Activated CD8-positive, alpha-beta T cell treated with anti-CD3 and anti-CD28 coated beads for 36 hours (primary cell): ENCODE measurements around the gene LETMD1. TPM values are rescaled to one million over a fixed set of nuclear protein-coding genes. Genes with fewer than 3 reads are reported as not detected.

Source experiments
- ATAC-seq: fragments of 200-7000 bp; cut with Tn5 transposase; one replicate; pipeline ENCODE4 v1.10.0; 2021; ENCODE audit warnings: mild to moderate bottlenecking, moderate library complexity
- CTCF ChIA-PET: fragments of 350-600 bp; sonication (Branson Sonifier 250); formaldehyde crosslinking; loops from one replicate; lab custom pipeline; 2021; ENCODE audit warnings: antibody characterized with exemption; lab: Charles Lee
- POLR2A ChIA-PET: fragments of 350-600 bp; sonication (Branson Sonifier 250); formaldehyde crosslinking; loops from one replicate; lab custom pipeline; 2021; ENCODE audit warnings: antibody characterized with exemption; lab: Charles Lee
- DNase-seq: peaks from one replicate; pipeline ENCODE4 v3.0.0-alpha.2; 2020
- H3K27ac Mint-ChIP-seq: one replicate; pipeline ENCODE4 v1.8.0; 2021; ENCODE audit warnings: mild to moderate bottlenecking, mixed read lengths
- H3K27me3 Mint-ChIP-seq: one replicate; pipeline ENCODE4 v1.8.0; 2021; ENCODE audit warnings: mixed read lengths
- H3K36me3 Mint-ChIP-seq: one replicate; pipeline ENCODE4 v1.8.0; 2021; ENCODE audit warnings: low read depth, mixed read lengths
- H3K4me1 Mint-ChIP-seq: one replicate; pipeline ENCODE4 v1.8.0; 2021; ENCODE audit warnings: low read depth, mixed read lengths
- H3K4me3 Mint-ChIP-seq: one replicate; pipeline ENCODE4 v1.8.0; 2021; ENCODE audit warnings: mild to moderate bottlenecking, moderate library complexity, mixed read lengths
- H3K9me3 Mint-ChIP-seq: one replicate; pipeline ENCODE4 v1.8.0; 2021; ENCODE audit warnings: mixed read lengths
- intact Hi-C: fragments of 100-400 bp; cut with micrococcal nuclease; formaldehyde crosslinking; loops from one replicate; pipeline ENCODE4 v1.10.0; 2022
- total RNA-seq, 2 experiments: library from RNA; stranded (reverse); gene quantifications; one replicate each; pipeline ENCODE4 v1.2.3, GENCODE V29; 2021
- TF ChIP-seq, protein P1 (sequence below): fragments of 200-600 bp; IDR thresholded peaks from one replicate; pipeline ENCODE4 v1.8.0; 2022; ENCODE audit warnings: antibody characterized with exemption, mild to moderate bottlenecking

Gene LETMD1
- total RNA-seq, 2 experiments from 2014 or later = 71.6 to 81.5 TPM

GRCh38 chr12:51067771-51068170 lies 19.6 kb downstream of the LETMD1 start:
- Mint-ChIP-seq H3K27ac (no peak overlapping the region), H3K4me1 (no peaks in the 10 kb centered on the region), H3K36me3 (peaks cover 16% of the 10 kb centered on the region), H3K9me3 (no peaks in the 10 kb centered on the region), H3K27me3 (no peaks in the 10 kb centered on the region), H3K4me3 (no peak overlapping the region)
- ChIA-PET POLR2A (no interaction called here), CTCF (no interaction called here)
- intact Hi-C loops = no loop called here
- DNase-seq (no peak), ATAC-seq (no peak)
- TF ChIP-seq, protein P1, sequence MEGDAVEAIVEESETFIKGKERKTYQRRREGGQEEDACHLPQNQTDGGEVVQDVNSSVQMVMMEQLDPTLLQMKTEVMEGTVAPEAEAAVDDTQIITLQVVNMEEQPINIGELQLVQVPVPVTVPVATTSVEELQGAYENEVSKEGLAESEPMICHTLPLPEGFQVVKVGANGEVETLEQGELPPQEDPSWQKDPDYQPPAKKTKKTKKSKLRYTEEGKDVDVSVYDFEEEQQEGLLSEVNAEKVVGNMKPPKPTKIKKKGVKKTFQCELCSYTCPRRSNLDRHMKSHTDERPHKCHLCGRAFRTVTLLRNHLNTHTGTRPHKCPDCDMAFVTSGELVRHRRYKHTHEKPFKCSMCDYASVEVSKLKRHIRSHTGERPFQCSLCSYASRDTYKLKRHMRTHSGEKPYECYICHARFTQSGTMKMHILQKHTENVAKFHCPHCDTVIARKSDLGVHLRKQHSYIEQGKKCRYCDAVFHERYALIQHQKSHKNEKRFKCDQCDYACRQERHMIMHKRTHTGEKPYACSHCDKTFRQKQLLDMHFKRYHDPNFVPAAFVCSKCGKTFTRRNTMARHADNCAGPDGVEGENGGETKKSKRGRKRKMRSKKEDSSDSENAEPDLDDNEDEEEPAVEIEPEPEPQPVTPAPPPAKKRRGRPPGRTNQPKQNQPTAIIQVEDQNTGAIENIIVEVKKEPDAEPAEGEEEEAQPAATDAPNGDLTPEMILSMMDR = no peak

- no peak for ATAC-seq
- no peak overlapping the region for H3K4me3 Mint-ChIP-seq
Measured at GRCh38 chr12:51070004-51070403, 21.9 kb downstream of the LETMD1 start.

GRCh38 chr12:51071663-51072062 lies 23.5 kb downstream of the LETMD1 start:
- Mint-ChIP-seq H3K27ac (no peak overlapping the region), H3K36me3 (peaks cover 18% of the 10 kb centered on the region)
- POLR2A ChIA-PET = interaction anchor here (0.7 to 0.8 kb wide), 2 partner anchors 10 to 12 kb away, joined by 3 read pairs; no protein-coding TSS in a partner anchor

More at GRCh38 chr12:51070004-51070403, 21.9 kb downstream of the LETMD1 start:
- intact Hi-C loops = no loop called here
- H3K9me3 Mint-ChIP-seq = no peaks in the 10 kb centered on the region
- H3K36me3 Mint-ChIP-seq = peaks cover 18% of the 10 kb centered on the region
- DNase-seq = no peak
- peak overlapping the region; percentile 35 for H3K27ac Mint-ChIP-seq
- H3K27me3 Mint-ChIP-seq = no peaks in the 10 kb centered on the region
- ChIA-PET CTCF (interaction anchor here (1.0 kb wide), 1 partner anchor 9 kb away, joined by 3 read pairs; no protein-coding TSS in a partner anchor), POLR2A (interaction anchor here (1.1 kb wide), 1 partner anchor 13 kb away, joined by 3 read pairs; the partner anchor contains the start of gene CSRNP2)
- no peaks in the 10 kb centered on the region for H3K4me1 Mint-ChIP-seq
- TF ChIP-seq, protein P1 = no peak

GRCh38 chr12:51075390-51075789 lies 27.3 kb downstream of the LETMD1 start:
- POLR2A ChIA-PET = interaction anchor here (0.7 to 1.5 kb wide), 3 partner anchors 9 to 49 kb away, joined by 3 to 6 read pairs (median 3); no protein-coding TSS in a partner anchor
- ATAC-seq (no peak), DNase-seq (no peak)
- CTCF ChIA-PET = interaction anchor here (1.0 to 1.1 kb wide), 3 partner anchors 11 to 266 kb away, joined by 3 to 4 read pairs (median 4); partner anchors contain the start of gene SLC11A2
- Mint-ChIP-seq H3K27ac (no peak overlapping the region), H3K27me3 (no peaks in the 10 kb centered on the region), H3K36me3 (peaks cover 18% of the 10 kb centered on the region), H3K4me1 (peaks cover 14% of the 10 kb centered on the region), H3K4me3 (no peak overlapping the region), H3K9me3 (peaks cover 1% of the 10 kb centered on the region)
- intact Hi-C loops = no loop called here
- TF ChIP-seq, protein P1 = no peak

More at GRCh38 chr12:51071663-51072062, 23.5 kb downstream of the LETMD1 start:
- TF ChIP-seq, protein P1 = no peak
- H3K4me3 Mint-ChIP-seq = no peak overlapping the region
- CTCF ChIA-PET = interaction anchor here (1.1 to 1.3 kb wide), 2 partner anchors 11 to 24 kb away, joined by 4 read pairs; no protein-coding TSS in a partner anchor
- H3K9me3 Mint-ChIP-seq = no peaks in the 10 kb centered on the region
- no peaks in the 10 kb centered on the region for H3K27me3 Mint-ChIP-seq
- DNase-seq (no peak), ATAC-seq (no peak)
- intact Hi-C loops = no loop called here
- peaks cover 8% of the 10 kb centered on the region for H3K4me1 Mint-ChIP-seq

DNA sequence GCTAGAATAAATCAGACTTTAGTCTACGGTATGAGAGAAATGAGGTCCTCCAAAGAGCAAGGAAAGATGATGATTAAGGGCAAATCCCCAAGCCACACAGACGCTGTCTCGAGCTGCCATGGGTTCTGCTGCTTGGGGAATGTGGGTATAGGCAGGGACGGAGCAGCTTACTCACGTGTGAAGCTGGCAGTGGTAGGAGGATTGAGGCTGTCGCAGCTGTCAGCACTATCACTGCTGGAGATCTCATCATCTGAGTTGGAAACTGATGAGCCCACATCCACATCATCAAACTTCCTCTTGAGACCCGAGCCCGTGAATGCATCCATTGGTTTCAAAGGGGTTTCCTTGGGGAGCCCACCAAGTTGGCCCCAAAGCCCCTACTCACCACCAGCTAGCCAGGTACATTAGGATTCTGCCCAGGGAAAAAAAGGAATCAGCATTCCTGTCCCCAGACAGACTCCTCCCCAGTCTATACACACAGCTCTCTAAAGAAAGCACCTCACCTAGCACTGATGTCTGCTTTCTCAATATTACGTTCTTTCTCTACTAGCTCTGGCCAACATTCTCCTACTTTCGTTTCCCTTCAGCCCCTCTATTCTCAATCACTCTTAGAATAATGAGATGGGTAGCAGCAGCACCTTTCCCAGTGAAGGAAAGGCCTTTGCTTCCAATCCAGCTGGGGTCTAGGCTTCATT lies 28.3 kb downstream of the LETMD1 start:
- Mint-ChIP-seq H3K27ac (peak overlapping the region; percentile 1), H3K36me3 (peaks cover 20% of the 10 kb centered on the region), H3K9me3 (peaks cover 1% of the 10 kb centered on the region), H3K4me3 (no peak overlapping the region), H3K27me3 (no peaks in the 10 kb centered on the region), H3K4me1 (peaks cover 16% of the 10 kb centered on the region)
- ChIA-PET POLR2A (interaction anchor here (0.8 to 1.5 kb wide), 3 partner anchors 8 to 187 kb away, joined by 3 read pairs; no protein-coding TSS in a partner anchor), CTCF (interaction anchor here (0.9 to 1.1 kb wide), 3 partner anchors 50 to 311 kb away, joined by 3 to 4 read pairs (median 3); partner anchors contain the start of gene SLC11A2)
- intact Hi-C loops = no loop called here
- DNase-seq (peak; percentile 10), ATAC-seq (peak; percentile 61)
- TF ChIP-seq, protein P1 = no peak
